ENCODE results near the gene QRICH2. TPM values are rescaled to one million over a fixed set of nuclear protein-coding genes. Genes with fewer than 3 reads are reported as not detected.

Gene QRICH2
- total and polyA plus RNA-seq, 9 of the 15 experiments (the other 6 are each of a cell fraction or from before 2014, with no cell fraction given), result 0.03 to 1.6 (median 0.81) TPM

- TF ChIP-seq ZNF699 (CRISPR knock-in tag; IDR thresholded peaks at IDR 0.05; ENCODE audit: insufficient replicate concordance) (no peak), CUX1 (CRISPR knock-in tag; IDR thresholded peaks at IDR 0.05) (no peak), ZNF354B (CRISPR knock-in tag; IDR thresholded peaks at IDR 0.05) (no peak), SLC30A9 (CRISPR knock-in tag; IDR thresholded peaks at IDR 0.05) (no peak), RBM15 (IDR thresholded peaks at IDR 0.05; ENCODE audit: insufficient read depth, low read length) (no peak), ZC3H11A (IDR thresholded peaks at IDR 0.05; ENCODE audit: low read depth, low read length) (no peak), ARID1B (IDR thresholded peaks at IDR 0.05) (peak; percentile 93), SPI1 (IDR thresholded peaks at IDR 0.05; ENCODE audit: borderline replicate concordance, low read depth, low read length) (no peak), MTA1 (IDR thresholded peaks at IDR 0.05; ENCODE audit: borderline replicate concordance) (no peak), JUNB (CRISPR knock-in tag; conservative IDR thresholded peaks at IDR 0.05) (no peak), ZBTB8A (IDR thresholded peaks at IDR 0.05; ENCODE audit: partially characterized antibody) (no peak), IRF1 (CRISPR knock-in tag; IDR thresholded peaks at IDR 0.05; ENCODE audit: borderline replicate concordance) (no peak), WHSC1 (IDR thresholded peaks at IDR 0.05; ENCODE audit: low read length) (no peak), ZNF24 (IDR thresholded peaks at IDR 0.05) (no peak), USF2 (CRISPR knock-in tag; IDR thresholded peaks at IDR 0.05) (no peak), L3MBTL2 (IDR thresholded peaks at IDR 0.05) (peak; percentile 47; the same call in 1 of the 2 replicates), HES1 (IDR thresholded peaks at IDR 0.05; ENCODE audit: low read depth) (no peak; the same call in 1 of the 2 replicates), SAFB (IDR thresholded peaks at IDR 0.05; ENCODE audit: borderline replicate concordance, low read depth, low read length) (no peak), ZNF764 (CRISPR knock-in tag; IDR thresholded peaks at IDR 0.05; ENCODE audit: low read depth) (no peak), TRIM25 (IDR thresholded peaks at IDR 0.05; ENCODE audit: borderline replicate concordance) (no peak), NBN (IDR thresholded peaks at IDR 0.05; ENCODE audit: low read depth) (peak; percentile 68; the same call in 1 of the 2 replicates)
Observed at GRCh38 chr17:76354747-76355310, 46.8 kb upstream of the QRICH2 start (continued).

All from K562 (cell line).